IPS DF 19.7 (cell line): ENCODE results near the gene RANBP1.
"Not testable (repeated sequence)": the region's sequence is repeated elsewhere in the genome, so short reads cannot be mapped to it uniquely, and the experiment has no call there.

Experiments
- DNase-seq: peaks from one replicate; pipeline ENCODE4 v3.0.0-alpha.2; 2013; ENCODE audit warnings: low read depth, low spot score

RANBP1 gene

GRCh38 chr22:20150381-20151275 is 34.7 kb downstream of the RANBP1 start, which contains the start of gene CCDC188:
CCDC188 (minus strand) TSS chr22:20151055; CDS start chr22:20150986, 69 bp downstream.
- DNase-seq, result no peak

- DNase-seq, result no peak
Measured at GRCh38 chr22:20151276-20151588, 35.3 kb downstream of the RANBP1 start.

- DNase-seq, result no peak
Measured at GRCh38 chr22:20152464-20152890, 36.6 kb downstream of the RANBP1 start.

GRCh38 chr22:20153945-20154344 is 38.0 kb downstream of the RANBP1 start:
- DNase-seq, result no peak

GRCh38 chr22:20154602-20155187 is 38.8 kb downstream of the RANBP1 start:
- no peak for DNase-seq

GRCh38 chr22:20155330-20156041 is 39.6 kb downstream of the RANBP1 start:
- no peak for DNase-seq

GRCh38 chr22:20156042-20156389 is 40.1 kb downstream of the RANBP1 start:
- DNase-seq, result no peak

- no peak for DNase-seq
Measured at GRCh38 chr22:20156611-20157429, 40.9 kb downstream of the RANBP1 start.

GRCh38 chr22:20157430-20158183 is 41.7 kb downstream of the RANBP1 start:
- DNase-seq, result no peak

GRCh38 chr22:20158391-20159036 is 42.6 kb downstream of the RANBP1 start:
- no peak for DNase-seq

- DNase-seq, result no peak
Measured at GRCh38 chr22:20159076-20159475, 43.2 kb downstream of the RANBP1 start.

GRCh38 chr22:20159531-20159930 is 43.6 kb downstream of the RANBP1 start:
- DNase-seq, result not testable (repeated sequence)

GRCh38 chr22:20160041-20160440 is 44.1 kb downstream of the RANBP1 start:
- no peak for DNase-seq

- no peak for DNase-seq
Measured at GRCh38 chr22:20164863-20165262, 49.0 kb downstream of the RANBP1 start.

GRCh38 chr22:20165421-20165820 is 49.5 kb downstream of the RANBP1 start:
- DNase-seq, result no peak

- no peak for DNase-seq
Measured at GRCh38 chr22:20165913-20166312, 50.0 kb downstream of the RANBP1 start.

- no peak for DNase-seq
Measured at GRCh38 chr22:20166703-20167102, 50.8 kb downstream of the RANBP1 start.

- no peak for DNase-seq
Measured at GRCh38 chr22:20167643-20168322, 51.9 kb downstream of the RANBP1 start.

- DNase-seq, result no peak
Measured at GRCh38 chr22:20169253-20169822, 53.4 kb downstream of the RANBP1 start.

- DNase-seq, result no peak
Measured at GRCh38 chr22:20170170-20170569, 54.3 kb downstream of the RANBP1 start.
